NT2/D1 (cell line): ENCODE data around the gene PTRH2.

Experiments used
- SUZ12 ChIP-seq: IDR thresholded peaks from 2 replicates; pipeline ENCODE4 v1.6.1; 2011; ENCODE audit not compliant: insufficient read length, insufficient read depth; ENCODE audit errors: extremely low read depth
- YY1 ChIP-seq: IDR thresholded peaks from 2 replicates; pipeline ENCODE4 v1.6.1; 2011; ENCODE audit not compliant: insufficient read length, insufficient read depth

- TF ChIP-seq YY1 (no peak), SUZ12 (no peak)
These were observed 23.1 kb upstream of the PTRH2 start for GRCh38 chr17:59730268-59730834.
